HT-29 (cell line): ENCODE results near the gene PDE4DIP. TPM values are rescaled to one million over a fixed set of nuclear protein-coding genes. Genes with fewer than 3 reads are reported as not detected.
"Not testable (repeated sequence)": the region's sequence is repeated elsewhere in the genome, so short reads cannot be mapped to it uniquely, and the experiment has no call there.

Experiments used
- DNase-seq: peaks from one replicate; pipeline ENCODE4 v3.0.0-alpha.2; 2015; ENCODE audit warnings: low spot score
- total RNA-seq: library from RNA; depleted of rRNA; stranded (reverse); fragments of >200 nt; shearing (Covaris generic); gene quantifications from 2 replicates; pipeline ENCODE4 v1.2.3, GENCODE V29; 2014

The PDE4DIP gene
- total RNA-seq, 1 experiment from 2014 or later: 7.3 TPM

DNA sequence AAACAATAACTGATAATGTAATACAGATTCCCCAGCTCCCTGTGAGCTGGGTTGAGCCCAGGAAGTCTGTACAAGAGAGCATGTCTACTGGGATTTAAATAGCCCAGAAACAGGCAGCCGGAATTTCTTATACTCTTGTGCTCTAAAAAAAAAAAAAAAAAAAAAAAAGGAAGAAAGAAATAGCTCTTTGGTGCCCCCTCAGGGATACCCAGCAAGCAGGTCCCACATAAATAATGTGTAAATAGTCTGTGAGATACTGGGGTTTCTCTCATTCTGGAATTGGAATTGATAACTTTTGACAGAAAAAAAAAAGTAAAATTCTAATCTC, 25.4 kb downstream of the PDE4DIP start:
- DNase-seq: not testable (repeated sequence)

DNA sequence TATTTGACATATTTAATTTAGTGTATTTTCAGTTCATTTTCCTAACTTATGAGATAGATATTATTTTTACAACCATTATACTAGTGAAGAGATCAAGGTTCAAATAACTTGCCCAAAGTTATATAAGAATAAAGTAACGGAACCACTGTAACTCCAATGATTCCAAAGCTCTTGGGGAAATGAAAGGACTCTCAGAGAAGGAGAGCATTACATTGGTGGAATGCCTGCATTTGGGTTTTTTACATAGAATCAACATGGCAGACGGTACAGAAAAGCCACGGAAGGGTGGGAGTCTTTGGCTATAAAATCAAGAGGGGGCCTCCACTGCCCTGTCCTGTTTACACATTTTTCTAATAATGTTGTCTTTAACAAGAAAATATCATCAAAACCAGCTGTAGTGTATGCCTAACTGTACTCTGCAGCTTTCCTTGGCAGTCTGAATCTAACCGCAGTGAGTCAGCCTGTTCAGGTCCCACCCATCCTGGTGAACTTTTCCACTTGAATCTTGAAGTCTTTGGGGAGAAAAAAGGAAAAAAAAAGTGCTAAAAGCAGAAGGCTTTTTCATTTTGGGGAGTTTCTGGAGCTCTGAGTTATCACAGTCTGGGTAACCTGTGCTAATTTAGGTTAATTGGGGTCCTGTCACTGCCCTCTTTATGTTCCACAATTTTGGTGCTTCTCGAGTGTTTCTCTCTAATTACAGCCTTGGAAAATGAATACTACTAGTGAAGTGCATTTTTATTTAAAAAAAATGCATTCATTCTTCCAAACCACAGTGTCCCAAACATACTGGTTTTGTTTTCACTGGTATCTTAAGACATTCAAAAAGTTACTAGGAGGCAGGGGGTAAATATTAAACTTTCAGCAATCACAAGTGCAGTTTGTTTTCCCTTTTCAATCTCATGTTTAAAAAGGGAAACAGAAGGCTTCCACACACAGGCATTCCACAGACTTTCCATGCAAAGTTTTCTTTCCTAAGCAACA, 30.5 kb downstream of the PDE4DIP start:
- DNase-seq: not testable (repeated sequence)

DNA sequence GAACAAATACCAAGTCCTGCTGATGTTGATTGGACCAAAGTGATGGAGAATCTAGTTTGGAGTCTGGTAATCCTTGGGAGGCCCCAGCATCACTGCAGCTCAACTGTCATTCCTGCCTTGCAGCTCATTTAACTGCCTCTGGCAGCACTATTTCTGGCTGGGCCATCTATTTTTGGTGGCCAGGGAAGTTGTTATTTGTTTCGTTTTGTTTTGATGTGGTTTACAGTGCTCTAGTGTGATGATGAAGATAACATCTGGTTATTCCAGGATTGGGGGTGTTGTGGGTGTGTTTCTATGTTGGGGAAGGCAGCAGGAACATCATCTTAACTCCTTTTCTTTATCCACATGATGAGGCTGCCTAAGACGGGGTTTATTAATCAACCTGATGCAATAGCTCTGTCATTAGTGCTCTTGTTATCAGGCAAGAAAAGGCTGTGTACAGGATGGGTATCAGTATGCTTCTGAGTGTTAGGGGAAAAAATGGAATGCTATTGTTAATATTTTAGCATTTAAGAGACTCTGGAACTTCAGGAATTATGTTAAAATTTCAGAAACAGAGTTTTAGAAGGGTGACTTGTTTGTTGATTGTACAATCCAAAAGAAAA, 35.7 kb downstream of the PDE4DIP start:
- not testable (repeated sequence) for DNase-seq

DNA sequence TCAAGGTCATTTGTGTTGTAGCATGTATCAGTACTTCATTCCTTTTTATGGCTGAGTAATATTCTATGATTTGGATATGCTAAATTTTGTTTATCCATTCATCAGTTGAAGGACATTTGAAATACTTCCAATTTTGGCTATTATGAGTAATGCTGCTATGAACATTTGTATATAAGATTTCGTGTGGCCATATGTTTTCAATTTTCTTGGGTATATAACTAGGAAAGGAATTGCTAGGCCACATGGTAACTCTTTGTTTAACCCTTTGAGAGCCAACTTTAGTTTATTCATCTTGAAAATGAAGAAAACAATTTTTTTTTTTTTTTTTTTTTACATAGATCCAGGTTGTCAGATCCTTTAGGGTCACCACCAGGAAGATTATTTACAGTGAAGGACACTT, 37.0 kb downstream of the PDE4DIP start:
- DNase-seq: not testable (repeated sequence)

DNA sequence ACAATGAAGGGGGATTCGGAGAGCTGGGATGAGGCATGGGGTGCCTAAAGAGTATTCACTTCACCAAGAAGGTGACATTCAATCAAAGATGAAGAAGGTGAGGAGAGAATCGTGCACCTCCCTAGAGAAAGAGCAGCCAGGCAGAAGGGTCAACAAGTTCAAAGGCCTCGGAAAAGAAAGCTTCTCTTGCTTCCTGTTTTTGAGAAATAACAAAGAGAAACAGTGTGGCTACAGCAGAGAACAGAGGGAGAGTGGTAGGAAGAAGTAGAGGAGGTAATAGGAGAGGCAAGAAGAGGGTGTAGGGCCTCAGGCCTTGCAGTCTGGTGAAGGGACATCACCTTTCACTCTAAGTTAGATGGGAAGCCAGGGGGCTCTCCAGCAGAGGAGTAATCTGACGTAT, 41.0 kb downstream of the PDE4DIP start:
- DNase-seq: not testable (repeated sequence)

DNA sequence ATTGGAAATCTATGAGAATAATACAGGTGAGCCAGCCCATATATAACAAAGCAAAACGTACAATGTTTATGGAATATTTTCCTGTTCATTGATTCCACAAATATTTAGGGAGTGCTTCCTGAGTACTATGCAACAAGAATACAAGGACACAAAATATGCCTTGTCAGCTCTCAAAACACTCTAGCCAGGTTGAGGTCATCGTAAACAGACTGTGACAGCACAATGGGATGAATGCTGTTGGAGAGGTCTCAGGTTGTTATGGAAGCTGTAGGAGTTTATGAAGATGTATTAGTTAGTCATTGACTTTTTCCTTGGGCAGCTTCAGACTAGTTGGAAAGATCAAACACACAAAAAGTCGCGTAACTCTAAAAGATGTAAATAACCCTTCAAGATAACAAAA, 42.1 kb downstream of the PDE4DIP start:
- not testable (repeated sequence) for DNase-seq

DNA sequence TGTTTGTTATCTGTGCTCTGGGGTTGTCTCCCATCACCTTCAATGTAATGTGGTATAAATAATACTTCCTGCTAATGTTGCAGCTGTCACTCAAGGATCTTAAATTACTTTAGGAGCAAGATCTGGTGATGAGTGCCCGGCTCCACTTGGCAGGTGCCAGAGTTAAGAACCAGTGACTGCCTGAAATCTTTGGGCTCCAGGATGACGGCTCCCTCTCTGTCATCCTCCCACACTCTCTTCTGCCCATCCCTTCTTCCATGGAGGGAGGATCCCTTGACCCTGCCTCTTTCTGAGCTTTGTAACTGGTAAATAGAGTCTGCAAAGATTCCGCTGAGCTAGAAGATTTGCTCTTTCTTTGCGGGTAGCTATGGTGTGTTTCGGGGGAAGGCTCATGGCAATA, 44.4 kb downstream of the PDE4DIP start:
- DNase-seq: not testable (repeated sequence)

DNA sequence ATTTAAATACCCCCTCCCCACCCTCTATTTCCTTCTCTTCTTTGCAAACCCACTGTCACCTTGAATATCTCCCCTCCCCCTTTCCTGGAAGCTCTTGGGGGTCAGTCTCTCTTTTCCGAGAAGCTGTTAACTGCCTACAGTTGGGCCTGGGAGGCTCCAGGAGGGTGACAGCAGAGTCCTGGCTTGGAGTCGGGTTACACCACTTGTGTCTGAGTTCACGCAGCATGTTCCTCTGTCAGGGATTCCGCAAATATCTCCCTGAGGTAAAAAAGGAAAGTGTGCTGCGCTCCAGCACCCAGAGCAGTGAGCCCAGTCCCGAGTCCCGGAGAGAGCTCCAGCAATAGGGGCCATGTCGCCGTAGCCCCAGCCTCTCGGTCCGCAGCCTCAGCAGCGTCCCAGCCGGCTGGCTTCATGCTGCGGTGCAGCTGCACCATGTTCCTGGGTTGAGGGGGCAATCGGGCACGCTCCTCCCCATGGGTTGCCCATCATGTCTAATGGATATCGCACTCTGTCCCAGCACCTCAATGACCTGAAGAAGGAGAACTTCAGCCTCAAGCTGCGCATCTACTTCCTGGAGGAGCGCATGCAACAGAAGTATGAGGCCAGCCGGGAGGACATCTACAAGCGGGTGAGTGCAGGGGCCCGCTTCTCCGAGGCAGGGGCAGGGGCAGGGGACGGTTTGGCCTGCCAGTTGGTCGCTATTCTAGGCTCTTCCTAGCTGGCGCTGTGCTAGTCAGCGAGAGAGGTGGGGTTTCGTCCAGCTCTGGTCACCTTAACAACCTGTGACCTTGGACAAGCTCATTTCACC, 45.2 kb downstream of the PDE4DIP start:
- not testable (repeated sequence) for DNase-seq

DNA sequence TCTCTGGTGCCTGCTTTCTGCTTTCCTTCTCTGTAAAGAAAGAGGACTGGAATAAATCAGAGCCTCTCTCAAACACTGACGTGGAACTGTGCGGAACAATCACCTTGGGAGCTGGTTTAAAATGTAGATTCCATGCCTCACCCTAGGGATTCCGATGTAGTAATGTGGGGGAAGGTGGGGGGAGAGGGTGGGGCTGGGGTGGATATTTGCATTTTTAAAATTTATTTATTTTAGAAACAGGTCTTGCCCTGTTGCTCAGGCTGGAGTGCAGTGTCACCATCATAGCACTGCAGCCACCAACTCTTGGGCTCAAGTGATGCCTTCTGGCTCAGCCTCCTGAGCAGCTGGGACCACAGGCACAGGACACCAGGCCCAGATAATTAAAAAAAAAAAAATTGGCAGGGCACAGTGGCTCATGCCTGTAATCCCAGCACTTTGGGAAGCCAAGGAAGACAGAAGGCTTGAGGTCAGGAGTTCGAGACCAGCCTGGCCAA, 45.9 kb downstream of the PDE4DIP start:
- DNase-seq: not testable (repeated sequence)

DNA sequence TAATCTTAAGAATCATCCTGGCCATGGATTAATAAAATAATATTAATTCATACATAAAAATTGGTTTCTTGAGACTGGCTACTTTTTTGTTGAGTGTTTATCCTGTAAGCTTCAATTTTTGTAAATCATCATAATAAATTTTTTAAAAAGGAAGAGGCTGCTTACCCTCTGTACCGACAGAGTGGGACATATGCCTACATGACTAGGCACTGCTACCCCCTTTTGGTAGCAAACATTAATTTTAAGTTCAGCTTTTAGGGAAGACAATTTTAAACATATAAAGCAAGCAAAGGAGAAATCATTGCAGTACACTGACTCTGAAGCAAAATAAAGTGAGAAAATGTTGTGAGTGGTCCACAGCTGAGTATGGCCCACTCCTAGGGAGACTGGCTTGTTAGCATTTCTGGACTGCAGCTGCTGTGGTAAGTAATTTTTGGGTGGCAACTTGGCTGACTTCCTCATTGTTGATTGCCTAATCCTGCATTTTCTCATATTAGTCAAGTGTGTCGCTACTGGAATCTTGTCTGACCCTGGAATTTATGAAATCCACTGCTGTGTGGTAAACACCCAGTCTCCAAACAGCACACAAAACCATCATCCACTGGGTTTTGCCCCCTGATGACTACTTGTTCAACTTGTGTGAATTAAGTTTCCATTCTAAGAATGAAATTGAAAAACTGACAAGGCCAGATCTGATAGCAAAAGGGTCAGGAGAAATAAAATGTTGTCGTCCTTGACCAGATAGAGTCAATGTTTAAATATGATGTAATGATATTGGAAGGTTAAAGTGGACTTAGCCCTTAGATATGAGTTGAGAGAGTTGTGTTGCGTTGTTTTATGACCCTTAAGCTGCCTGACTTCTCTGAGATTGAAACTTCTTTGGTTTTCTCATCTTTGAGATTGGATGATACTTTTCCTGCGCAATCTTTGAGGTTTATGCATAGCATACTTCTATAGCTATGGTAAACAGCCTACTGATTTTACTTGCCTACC, 50.4 kb downstream of the PDE4DIP start:
- not testable (repeated sequence) for DNase-seq

DNA sequence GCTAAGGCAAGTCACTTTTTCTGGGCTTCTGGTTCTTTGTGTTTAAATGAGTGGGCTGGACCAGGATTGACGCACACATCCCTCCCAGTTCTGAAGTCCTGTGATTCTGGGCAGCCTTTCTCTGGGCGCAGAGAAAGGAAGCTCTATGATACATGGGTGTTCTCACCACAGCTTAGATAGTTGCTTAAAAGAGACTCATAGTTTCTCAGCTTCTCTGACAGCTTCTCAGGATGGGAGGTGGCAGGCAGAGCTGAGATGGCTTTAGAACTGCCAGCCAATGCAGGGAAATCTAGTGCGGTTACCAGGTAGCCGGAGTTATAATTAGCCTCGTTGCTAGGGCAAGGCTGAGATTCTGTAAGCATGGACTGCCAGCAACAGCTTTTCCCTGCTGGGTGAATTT, 55.8 kb downstream of the PDE4DIP start:
- not testable (repeated sequence) for DNase-seq

DNA sequence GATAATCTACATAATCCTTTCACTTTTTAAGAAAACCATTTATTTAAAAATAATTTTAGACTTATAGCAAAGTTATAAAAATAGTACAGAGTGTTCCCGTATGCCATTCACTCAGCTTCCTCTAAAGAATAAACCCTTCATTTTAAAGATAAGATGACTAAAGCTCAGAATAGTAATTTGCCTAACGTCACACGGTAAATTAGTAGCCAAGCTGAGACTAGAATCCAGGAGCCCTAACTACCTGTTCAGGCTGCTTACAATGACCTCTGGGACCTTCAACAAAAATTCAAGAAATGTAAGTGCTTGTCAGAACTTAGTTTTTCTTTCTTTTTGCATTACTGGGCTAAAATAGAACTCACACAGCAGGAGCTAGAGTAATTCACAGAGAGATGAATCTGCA, 56.5 kb downstream of the PDE4DIP start:
- DNase-seq: not testable (repeated sequence)

DNA sequence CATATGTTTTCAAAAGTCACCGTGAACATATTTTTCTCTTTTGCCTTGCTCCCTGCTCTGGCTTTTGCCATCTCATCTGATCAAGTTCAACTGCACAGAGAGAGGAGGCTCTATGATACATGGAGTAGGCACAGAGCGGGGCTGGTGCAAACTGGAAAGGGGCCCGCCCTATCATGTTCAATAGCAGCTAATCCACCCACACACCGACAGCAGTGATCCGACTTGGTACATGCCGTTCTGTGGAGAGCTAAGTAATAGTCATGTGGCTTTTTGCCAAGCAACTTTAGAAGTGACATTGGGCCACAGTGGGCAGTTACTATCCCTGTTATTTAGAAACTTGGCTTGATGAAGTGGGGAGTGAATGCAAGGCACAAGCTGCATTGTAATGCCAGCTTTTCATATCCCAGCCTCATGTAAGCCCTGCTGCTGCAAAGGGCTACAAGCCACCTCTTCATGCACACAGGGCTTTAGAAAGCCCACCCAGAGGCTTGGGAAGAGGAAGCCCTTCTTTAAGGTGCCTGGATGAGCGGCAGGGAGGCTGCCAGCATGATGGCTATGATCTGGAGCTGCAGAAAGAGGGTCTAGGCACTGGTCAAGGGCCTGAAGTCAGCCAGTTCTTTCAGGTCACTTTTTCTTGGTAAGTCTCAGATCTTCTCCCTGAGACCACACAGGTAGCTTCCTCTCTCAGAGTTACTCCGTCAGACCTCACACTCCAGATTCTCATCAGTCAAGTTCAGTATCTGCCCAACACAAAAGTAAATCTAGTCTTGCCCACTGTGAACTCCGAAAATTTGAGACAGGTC, 57.1 kb downstream of the PDE4DIP start:
- DNase-seq: not testable (repeated sequence)

DNA sequence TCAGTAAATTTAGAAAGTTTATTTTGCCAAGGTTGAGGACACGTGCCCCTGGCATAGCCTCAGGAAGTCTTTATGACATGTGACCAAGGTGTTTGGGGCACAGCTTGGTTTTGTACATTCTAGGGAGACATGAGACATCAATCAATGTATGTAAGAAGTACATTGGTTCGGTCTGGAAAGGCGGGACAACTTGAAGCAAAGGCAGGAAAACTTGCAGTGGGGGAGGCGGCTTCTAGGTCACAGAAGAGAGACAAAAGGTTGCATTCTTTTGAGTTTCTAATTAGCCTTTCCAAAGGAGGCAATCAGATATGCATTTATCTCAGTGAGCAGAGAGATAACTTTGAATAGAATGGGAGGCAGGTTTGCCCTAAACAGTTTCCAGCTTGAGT, 57.7 kb downstream of the PDE4DIP start:
- DNase-seq: not testable (repeated sequence)

DNA sequence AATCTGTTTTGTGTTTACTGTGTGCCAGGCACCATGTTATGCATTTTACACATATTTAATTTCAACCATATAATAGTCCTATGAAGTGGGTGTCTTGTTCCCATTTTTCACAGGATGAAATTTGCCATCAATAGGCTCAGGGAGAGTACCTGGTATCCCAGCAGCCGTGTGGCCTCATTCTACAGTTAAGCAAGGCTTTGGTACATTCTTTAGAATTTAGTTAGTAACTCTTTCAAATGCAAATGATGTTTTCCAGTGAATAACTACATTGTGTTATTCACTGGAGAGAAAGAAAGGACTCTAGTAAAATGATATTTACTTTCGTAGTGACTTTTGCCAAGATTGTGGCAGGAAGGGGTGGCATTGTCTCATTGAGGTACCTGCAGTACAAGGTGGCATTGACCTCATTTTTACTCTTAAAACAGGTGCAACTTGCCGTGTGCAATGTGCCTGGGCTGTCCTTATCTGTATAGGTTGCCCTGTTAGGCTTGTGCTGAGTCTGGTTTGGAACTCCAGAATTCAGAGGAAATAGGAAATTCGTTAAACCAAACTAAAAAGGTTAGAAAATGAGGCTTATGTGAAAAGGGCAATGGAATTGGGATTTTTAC, 65.1 kb downstream of the PDE4DIP start:
- not testable (repeated sequence) for DNase-seq

DNA sequence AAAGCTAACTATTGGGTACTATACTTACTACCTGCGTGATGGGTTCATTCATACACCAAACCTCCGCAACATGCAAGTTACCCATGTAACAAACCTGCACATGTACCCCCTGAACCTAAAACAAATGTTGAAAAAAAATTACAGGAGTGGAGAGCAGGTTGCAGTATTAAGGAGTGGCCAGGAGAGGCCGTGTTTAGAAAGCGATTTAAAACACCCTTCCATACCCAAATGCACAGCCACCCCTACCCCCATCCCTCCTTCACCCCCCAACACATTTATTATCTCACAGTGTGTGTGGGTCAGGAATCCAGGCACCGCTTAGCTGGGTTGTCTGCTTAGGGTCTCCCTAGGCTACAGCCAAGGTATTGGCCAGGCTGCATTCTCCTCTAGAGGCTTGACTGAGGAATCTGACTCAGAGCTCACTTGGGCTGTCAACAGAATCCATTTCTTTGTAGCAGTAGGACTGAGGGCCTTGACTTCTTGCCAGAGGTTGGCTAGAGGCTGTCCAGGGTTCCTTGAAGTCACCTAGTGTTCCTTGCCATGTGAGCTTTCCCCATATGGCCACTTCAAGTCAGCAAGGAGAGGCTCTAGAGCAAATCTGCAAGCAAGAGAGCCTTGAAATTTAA, 67.2 kb downstream of the PDE4DIP start:
- not testable (repeated sequence) for DNase-seq

DNA sequence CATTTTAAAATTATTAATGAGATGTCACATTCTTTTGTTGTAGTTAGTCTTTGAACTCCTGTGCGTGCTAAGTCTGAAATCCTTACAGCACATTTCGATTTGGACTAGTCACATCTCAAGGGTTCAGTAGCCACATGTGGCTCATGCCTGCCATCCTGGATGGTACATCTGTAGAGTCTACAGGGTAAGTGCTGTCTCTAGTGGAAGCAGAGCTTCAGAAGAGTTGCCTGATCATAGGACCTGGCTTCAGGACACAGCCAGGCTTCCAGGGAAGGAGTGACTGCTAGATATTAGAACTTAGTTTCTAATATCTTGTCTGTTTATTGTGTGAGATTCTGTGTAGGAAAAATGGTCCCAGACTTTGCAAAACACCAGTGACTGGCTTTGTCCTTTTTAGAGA, 72.0 kb downstream of the PDE4DIP start:
- DNase-seq: not testable (repeated sequence)

DNA sequence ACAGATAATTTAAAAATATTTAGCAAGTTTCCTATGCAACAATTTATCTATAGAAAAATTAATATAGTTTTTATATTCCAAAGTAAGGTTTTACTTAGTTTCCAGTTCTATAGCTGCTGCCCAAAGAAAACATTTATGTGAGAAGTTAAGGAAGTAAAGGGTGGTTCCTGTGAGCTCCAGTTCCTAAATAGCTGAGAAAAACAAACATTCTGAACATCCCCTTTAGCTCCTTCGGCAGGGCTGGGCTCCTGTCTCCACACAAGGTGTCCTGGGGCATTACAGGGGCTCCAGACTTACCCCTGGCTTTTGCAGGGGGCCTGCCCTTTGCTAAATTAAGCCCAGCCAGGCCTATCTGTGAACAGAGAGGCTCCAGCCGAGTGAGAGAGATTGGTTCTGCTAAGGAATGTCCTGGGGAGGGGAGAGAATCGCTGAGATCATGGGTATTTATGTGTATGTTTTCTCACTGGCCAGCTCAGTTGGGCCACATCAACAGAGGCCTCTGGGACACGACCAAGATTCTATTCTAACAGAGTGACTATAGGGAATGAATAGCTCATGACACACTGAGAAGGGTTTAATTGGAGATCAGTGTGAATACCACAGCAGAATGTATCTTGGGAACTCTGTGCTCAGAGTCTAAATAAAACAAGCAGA, 72.6 kb downstream of the PDE4DIP start:
- not testable (repeated sequence) for DNase-seq
